Activated gamma-delta T cell treated with anti-CD3 and anti-CD28 coated beads, Interleukin-2, amount 50 U/mL, for 16 hours (primary cell): ENCODE results near the gene UBE2Z.
"Not testable (repeated sequence)": the region's sequence is repeated elsewhere in the genome, so short reads cannot be mapped to it uniquely, and the experiment has no call there.

Experiments
- DNase-seq: peaks from one replicate; pipeline ENCODE4 v3.0.0-alpha.2; 2020; ENCODE audit warnings: low read depth

UBE2Z gene

DNA sequence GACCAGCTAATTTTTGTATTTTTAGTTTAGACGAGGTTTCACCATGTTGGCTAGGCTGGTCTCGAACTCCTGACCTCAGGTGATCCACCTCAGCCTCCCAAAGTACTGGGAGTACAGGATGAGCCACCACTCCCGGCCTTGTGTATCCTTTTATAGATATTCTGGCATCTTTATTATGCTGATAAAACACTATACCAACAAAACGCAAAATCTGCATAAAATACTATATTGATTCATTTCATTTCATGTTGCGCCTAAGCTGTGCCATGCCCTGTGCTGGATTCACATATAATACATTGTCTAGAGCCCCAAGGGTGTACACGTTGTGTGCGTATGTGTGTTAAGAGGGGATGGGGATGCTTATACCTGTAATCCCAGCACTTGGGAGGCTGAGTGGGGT lies 3.8 kb upstream of the UBE2Z start:
- no peak for DNase-seq

DNA sequence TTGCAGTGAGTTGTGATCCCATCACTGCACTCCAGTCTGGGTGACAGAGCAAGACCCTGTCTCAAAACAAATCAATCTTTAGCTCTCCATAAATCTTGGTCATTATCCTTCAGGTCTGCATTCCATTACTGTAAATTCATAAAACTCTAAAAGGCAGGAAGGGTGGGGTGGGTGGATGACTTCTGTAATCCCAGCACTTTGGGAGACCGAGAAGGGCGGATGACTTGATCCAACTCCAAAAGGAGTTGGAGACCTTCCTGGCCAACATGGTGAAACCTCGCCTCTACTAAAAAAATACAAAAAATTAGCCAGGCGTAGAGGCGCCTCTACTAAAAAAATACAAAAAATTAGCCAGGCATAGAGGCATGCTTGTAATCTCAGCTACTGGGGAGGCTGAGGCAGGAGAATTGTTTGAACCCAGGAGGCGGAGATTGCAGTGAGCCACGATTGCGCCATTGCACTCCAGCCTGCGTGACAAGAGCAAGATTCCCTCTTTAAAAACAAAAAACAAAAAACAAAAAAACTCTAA lies 2.2 kb upstream of the UBE2Z start:
- DNase-seq: no peak

DNA sequence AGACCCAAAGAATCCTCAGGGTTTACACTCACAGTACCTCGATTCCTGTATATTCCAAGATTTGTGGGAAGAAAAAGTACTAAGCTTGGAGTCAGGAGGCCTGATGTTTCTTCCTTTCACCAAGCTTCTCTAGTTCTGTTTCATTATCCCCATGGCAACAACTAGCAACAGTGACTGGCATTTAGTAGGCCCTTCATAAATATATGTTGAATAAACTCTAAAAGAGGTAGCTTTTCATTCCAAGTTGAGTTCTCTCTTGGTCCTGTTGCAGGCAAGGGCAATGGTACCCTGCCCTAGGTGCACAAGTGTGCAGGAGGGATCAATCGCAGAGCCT lies 527 bp upstream of the UBE2Z start:
- no peak for DNase-seq

DNA sequence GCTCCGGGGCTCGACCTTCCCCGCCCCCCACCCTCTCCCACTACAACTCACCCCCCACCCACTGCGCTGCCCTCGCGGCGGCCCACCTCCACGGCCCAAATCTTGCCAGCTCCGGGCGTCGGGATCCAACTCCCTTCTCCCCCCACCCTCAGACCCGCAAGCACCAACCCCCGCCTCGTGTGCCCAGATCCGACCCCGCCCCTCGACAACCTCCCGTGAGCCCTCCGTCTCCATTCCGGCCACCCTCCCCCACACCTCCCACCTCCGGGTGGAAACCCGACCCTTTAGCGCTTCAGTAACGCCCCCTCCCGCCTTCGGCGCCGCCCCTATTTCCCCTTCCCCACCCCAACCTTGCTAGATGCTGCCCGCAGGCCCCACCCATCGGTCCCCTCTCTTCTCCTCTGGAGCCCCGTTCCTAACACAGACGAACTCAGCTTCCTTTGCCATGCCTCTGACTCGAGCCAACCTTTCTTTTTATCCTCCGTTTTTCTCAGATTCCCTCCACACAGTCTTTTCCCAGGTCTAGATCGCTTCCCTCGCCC lies 717 bp downstream of the UBE2Z start:
- DNase-seq: peak; percentile 85

DNA sequence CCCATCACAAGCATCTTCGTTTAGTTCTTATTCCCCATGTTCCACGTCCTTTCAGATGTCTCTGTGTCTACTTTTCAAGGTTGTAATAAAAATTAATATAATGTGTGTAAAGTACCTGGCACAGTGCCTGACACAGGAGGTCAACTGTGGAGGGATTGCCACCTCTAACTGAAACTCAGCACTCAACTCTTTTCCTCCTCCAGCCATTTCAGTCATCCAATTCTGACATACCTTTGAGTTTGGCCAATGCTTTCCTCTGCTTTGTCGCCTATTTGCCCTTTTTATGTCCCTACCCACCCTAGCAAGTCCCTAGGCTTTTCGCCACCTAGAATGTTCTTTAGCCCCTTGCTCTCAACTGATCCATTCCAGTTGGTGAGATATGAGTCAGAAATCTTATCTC lies 1.6 kb downstream of the UBE2Z start:
- no peak for DNase-seq

DNA sequence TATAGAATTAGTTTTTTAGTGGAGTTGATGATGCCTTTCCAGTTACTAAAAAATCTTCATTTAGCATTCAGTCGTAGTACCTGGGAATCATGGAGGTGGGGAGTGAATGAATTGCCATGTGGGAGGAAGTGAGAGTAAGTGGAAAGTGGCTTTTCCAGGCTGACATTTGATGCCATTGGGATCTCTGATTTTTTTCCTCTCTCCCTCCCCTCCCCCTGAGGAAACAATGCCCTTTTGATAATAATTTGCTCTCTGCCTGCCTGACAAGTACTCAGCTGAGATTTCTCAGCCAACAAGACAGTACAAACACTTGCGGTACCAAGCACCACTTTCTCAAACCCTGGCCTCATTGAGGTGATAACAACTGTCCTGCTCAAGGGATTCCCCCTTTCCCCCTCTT lies 2.2 kb downstream of the UBE2Z start:
- no peak for DNase-seq

DNA sequence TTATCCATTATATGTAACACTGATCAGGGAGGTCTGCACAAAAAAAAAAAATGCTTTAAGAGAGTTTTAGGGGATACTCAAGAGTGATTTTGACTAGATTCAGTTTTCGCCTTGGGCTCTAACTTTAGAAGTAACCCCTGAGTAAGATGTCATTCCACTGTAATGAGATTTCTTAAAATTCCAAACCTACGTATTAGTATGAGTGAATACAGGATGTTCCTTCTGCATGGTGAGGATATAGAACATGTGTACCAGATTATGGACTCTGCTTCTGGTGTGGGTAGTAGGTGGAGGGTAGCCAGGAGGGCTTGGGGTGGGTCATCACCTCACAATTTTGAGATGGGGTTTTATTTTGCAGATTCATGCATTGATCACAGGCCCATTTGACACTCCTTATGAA lies 4.3 kb downstream of the UBE2Z start:
- DNase-seq: no peak

DNA sequence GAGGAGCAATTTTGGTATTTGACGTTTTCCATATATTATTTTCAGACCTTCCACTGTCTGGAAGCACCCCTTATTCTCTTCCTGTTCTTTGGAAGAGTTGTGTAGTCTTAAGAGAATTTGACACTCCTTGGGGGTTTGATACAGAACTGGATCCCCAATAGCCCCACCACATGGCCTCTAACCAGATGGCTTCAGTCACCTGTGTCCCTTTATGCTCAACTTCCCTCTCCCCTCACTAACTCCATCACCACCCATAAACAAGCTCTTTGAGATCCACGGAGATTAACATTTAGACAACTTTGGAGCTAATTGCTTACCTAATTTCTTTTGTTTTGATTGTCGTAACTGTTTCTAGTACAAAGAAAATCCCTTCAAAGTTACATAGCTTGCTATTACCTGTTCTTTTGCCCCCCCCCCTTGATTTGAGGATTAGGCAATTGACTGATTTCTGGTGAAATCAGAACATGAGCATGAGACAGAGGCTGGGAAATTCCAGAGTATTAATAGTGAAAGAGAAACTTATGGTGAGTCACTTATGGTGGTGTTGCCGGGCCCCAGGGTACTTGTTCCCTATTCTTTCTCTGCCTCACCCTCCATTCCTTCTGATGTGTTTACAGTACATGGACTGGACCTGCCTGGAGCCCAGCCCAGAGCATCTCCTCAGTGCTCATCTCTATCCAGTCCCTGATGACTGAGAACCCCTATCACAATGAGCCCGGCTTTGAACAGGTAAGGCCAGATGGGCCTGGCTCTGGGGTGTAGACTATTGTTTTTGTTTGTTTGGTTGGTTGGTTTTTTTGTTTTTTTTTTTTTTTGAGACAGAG lies 7.5 kb downstream of the UBE2Z start:
- DNase-seq: peak; percentile 39

DNA sequence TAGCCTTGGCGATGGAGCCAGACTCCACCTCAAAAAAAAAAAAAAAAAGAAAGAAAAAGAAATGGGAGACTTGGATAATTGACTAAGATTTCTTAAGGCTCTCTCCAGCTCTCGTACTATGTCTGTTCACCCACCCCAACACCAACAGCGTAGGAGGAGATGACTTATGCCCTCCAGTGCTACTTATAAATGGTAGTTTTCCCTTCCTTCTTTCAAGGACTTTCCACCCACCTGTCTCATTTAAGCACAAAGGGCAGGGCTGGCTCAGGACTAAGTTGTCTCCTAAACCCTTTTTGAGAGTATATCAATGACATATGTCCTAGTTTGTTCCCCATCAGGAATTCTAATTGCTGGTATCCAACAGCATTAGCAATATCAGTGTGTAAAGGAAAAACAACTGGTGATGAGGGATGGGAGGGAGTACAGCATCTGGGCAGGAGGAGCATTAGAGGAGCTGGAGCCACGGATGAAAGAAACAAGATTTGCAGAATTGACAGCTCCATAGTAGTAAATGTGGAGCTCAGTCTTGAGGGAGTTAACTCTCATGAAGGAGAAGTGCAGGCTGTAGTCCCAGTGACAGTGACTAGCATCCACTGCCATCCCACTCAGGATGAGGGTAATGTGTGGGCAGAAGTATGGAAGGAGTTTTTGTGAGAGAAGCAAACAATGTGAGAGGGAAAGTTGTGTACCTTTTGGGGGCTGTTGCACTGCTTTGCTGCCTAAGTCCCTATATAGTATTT lies 17.2 kb downstream of the UBE2Z start:
- no peak for DNase-seq

DNA sequence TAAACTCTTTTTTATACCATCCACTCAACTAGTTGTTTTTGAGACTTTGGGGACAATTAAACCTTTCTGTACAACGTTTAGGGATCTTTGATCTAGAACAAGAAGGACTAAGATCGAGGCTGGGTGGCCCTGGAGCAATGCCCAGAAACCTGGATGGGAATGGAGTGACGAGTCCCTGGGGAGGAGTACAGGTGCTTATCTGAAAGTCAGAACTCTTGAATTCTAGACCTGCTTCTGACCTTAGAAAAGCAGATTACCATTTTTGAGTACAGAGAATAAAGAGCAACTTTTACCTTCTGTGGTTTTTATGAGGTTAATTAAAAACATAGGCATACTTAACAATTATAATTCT lies 17.8 kb downstream of the UBE2Z start:
- DNase-seq: no peak

DNA sequence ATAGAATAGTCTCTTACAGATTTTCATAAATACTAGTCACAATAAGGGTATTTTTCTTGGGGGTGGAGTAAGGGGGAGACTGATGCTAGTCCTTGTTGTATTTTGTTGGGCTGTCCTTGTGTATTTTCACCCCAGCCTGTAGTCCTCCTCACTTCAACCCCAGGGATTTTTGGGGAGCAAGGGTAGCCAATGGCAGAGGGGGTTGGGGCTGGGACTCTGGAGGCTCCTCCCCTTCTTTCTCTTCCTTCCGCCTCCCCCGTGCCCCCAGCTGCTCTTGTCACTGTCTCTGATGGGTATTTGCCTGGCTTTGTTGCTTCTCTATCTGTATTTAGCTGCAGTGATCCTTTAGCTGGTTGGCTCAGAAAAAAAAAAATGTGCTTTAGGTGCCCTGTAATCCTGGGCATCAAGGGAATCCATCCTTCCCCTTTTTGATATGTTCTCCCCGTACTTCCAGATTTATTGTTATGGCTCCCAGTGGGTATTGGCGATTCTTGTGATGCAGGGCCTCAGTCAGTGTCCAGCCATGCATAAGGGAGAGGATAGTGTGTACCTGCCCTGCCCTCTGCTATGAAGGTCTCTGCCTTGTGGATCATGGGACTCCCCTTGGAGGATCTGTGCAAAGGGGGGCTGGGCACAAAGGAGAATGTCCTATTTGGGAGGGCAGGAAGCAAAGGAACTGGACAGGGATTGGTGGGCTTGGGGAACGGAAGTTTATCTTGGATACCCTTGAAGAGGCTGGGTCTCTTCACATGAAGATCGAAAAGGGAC lies 20.0 kb downstream of the UBE2Z start:
- DNase-seq: no peak

DNA sequence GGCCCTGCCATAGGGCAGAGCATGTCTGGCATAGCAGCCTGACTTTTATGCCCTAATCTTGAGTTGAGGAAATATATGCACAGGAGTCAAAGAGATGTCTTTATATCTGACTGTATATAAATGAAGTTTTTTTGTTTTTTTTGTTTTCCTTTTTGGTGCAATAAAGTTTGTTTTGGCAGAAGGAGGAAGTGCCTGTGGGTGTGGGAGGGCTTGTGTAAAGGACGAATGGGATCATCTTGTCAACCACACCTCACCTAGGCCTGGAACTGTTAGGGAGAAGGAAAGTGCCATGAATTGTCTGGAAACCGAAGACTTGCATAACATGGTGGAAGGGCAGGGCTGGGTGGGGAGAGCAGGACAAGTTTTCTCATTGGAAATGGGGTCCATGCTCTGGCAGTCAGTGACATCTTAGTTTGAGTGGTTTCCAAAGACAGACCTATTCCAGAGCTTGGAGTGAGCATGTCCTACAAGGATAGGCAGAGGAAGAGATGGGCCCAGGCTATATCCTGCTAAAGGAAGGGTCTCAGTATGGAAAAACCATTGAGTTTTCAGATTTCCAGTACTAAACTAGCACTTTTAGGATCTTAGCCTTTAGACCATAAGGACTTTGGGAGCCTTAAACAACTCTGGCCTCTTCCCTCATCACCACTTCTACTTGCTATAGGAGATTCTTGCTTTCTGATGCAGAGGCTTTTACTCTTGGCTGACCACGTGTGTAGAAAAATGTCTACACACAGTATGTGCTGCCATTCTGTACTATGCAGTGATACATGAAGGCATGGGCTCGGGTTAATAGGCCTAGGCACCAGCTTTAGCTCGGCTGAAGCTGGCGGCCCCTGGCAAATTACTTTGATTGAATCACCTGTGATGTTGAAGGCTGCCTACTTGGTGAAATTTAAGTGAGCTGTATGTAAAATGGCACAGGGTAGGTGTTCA lies 20.9 kb downstream of the UBE2Z start:
- no peak for DNase-seq

DNA sequence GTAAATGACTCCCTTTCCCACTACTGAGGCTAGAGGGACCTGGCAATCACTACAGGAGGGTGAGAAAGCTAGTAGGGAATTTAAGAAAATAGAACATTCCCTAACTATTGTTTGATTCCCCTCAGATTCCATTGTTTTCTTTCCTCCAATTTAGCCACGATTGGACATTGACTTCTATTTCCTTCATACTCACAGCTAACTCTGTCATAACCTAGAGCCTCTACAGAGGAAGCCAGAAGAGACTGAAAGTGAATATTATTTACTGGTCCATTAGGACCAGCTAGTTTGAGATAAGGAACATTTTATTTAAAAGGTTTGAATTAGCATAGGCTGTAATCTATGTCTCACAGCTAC lies 21.6 kb downstream of the UBE2Z start:
- no peak for DNase-seq

DNA sequence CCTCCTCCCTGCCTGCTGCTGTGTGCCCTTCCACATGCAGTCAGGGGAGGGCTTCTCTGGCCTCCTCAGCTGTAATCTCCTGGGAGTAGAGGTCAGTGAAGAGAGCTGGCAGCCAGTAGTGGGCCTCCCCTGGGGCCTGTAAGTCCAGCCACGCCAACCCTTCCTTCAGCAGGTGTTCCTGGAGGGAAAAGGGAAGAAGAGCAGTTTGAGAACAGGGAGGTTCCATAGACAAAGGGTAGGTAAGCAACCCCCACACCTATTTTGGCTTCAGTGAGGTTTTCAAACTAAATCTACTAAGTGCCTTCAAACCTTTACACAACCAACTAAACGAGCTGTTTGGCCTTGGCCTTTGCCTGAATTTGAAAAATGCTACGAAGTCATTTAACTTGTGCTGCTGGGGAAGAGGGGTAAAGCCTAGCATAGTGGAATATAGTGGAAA lies 22.2 kb downstream of the UBE2Z start:
- no peak for DNase-seq

DNA sequence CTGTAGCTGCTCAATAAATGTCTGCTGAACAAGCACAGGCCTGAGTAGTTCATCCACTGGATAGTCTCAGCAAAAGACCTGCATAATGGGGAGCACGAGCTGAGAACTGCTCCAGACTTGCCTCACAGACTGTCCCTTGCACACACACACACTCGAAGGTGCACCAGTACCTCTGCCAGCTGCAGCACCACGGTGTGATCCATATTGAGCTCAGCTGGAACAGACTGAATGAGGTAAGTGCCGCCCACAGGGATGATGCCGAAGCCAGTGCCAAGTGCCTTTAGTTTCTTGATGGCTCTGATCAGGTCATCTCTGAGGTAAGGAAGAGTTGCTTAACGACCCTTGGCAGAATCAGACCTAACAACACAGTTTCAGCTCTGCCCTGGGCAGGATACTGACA lies 24.8 kb downstream of the UBE2Z start:
- no peak for DNase-seq

DNA sequence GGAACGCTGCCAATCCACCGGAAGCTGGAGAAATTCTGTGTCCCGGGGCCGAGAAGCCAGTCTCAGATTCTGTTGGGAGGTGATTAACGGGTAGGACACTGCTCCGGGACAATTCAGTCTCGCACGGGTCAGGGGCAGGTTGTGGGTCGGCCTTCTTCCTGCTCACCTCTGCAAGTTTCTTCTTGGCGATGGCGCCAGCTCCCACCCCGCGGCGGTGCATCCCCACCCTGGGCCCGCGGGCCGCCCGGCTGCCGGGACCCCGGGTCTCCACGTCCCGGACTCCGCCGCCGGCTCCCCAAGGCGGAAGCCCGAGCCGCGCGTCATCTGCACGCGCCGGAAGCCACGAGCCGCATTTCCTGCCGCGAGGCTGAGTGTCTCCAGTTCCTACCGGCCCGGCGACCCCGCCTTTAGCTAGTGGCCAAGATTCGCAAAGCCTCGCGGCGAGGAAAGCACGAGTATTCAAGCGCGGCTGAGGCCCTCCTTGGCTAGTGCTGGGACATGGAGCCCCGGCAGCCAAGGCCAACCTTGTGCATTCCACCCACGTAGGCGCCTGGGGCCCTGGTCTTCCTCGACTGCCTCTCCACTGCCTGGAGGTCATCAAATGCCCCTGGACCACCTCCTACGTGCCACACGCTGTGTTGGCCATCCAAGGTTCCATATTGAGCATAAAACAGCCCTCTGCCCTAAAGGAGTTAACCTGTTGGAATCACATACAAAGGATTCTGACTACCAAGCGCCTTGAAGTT lies 36.5 kb downstream of the UBE2Z start, which contains the start of gene SNF8:
SNF8 (minus strand) TSS at position 328 of the 746 bp plus-strand sequence; CDS start at position 220, 108 bp downstream.
- DNase-seq: peak; percentile 90

DNA sequence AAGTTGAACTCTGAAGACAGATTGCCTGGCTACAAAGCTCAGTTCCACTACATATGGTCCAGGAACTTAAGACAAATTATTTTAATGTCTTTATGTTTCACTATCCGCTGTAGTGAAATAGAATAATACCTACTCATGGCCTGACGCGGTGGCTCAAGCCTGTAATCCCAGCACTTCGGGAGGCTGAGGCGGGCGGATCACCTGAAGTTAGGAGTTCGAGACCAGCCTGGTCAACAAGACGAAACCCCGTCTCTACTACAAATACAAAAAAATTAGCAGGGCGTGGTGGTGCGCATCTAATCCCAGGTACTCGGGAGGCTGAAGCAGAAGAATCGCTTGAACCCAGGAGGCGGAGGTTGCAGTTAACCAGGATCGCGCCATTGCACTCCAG lies 37.0 kb downstream of the UBE2Z start:
- not testable (repeated sequence) for DNase-seq

DNA sequence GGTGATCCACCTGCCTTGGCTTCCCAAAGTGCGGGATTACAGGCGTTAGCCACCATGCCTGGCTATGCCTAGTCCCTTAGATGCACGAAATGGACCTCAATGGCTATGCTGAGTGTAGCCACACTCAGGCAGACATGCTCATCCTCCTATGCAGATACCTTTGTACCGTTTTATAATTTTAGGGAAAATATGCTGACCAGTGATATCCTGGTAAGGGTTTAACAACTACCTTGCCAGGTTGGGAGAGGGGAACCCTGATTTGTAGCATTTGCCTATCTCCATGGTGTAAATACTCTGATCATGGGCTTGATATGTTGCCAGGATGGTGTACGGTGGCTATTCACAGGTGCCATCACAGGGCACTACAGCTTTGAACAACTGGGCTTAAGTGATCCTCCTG lies 43.4 kb downstream of the UBE2Z start:
- no peak for DNase-seq

DNA sequence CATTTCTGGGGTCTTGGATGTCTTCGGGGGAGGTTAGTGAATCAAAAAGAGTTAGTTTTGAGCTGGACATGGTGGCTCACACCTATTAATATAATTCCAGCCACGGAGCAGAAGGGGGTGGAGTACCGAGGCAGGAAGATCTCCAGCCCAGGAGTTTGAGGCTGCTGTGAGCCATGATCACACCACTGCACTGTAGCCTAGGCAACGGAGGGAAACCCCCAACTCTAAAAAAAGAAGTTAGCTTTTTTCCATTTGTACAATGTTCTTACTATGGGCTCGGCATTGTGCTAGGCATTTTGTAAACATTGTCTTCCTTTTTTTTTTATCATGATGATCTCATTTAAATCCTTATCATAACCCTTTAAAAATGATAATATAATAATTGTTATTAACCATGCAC lies 44.7 kb downstream of the UBE2Z start:
- DNase-seq: no peak

DNA sequence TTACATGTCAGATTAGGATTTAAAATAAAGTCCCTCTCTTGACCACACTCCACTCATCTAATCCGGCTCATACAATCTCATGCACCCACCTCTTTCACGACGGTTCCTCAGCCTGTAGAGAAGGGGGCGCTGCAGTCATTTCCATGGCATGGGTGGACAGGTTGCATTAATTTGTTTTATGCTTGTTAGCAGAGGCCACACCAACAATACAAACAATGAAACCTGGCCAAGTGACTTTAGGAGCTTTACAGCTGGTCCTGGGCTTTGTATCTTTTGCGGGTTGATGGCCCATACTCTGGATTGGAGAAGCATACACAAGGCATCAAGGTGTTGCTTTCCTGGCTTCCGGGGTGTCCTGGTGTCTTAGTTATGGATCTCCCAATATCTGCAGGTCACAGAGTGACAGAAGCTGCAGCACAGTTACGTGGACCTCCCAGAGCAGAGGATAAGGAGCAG lies 46.1 kb downstream of the UBE2Z start:
- no peak for DNase-seq
